ENCODE results near the gene RNF224. TPM values are rescaled to one million over a fixed set of nuclear protein-coding genes. Genes with fewer than 3 reads are reported as not detected.
A peak's percentile ranks its signal among the peaks of the same experiment; 100 is the strongest.

Gene RNF224
- total RNA-seq, 2 donors from 2014 or later, result not detected

DNA sequence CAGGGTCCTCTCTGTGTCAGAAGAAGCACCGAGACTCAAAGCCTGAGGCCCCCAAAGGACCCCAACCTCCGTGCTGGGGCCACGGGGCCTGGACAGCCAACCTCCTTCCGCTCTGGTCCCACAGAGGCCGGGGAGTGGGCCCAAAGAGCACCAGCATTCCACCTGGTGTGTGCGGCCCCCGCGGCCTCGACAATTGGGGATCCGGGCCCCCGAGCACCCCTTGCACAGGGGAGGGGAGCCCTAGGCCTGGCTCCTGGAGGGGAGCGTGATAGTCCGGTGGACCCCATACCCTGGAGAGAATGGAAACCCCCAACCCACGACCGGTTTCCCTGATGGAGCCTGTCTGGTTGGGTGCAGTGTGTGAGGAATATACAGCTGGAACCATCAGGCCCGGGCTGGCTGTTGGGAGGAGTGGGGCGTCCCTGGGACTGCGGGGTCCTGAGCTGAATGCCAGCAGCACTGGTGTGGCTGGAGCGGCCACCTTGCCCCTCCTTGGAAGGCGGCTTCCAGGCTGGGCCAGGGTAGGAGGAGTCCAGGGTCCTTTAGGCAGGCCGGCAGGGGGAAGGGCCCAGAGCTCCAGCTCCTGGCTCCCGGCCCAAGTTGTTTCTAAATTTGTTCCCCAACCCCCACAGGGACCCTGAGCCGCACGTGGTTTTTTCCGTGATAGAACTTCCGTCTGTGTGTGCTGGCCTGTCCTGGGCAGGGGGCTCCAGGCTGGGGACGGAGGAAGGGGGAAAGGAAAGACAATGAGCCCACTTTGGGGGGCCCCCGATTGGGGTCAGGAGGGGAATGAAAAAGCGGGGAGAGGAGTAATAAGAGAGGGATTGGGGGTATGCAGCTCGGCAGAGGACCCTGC lies 49.4 kb downstream of the RNF224 start:
- intact Hi-C loops (cut with DNase I), result no loop called here
- peak; percentile 89 for DNase-seq
- peak; percentile 65 to 79 for ATAC-seq

DNA sequence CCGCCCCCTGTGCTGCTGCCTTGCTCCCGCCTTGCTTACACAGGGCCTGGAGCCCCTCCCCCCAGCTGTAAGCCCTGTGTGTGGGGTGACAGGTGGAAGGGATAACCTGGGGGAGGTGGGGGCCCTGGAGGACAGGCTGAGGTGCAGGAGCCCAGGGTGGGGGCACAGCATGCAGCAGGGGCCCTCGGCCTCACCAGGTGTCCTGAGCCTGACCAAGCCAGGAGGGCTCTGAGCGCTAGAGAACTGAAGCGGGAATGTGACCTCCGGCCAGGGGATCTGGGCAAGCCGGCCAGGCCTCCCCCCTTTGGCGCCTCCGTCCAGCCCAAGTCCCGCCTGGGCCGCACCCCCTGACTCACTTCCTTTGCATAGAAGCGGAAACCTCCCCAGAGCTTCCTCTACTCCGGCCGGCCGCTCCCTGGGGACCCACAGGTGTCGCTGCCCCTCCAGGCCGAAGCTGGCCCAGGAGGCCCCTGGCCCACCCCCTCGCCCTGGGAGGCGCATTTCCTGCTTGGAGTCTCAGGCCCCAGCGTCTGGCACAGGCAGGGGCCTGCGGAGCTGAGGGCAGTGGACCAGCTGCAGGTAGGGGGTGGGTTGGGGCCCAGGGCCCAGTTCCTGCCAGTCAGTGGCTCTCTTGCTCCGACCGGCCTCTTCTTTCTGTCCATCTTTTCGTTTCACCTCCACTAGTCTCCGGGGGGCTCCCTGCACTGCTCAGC lies 50.2 kb downstream of the RNF224 start, which contains the start of gene TOR4A:
TOR4A (plus strand) TSS at position 398 of the 713 bp plus-strand sequence. CDS start 964 bp downstream, outside the sequence.
- peak; percentile 94 for DNase-seq
- ATAC-seq, result peak; percentile 76 to 88
- intact Hi-C loops (cut with DNase I), result no loop called here

DNA sequence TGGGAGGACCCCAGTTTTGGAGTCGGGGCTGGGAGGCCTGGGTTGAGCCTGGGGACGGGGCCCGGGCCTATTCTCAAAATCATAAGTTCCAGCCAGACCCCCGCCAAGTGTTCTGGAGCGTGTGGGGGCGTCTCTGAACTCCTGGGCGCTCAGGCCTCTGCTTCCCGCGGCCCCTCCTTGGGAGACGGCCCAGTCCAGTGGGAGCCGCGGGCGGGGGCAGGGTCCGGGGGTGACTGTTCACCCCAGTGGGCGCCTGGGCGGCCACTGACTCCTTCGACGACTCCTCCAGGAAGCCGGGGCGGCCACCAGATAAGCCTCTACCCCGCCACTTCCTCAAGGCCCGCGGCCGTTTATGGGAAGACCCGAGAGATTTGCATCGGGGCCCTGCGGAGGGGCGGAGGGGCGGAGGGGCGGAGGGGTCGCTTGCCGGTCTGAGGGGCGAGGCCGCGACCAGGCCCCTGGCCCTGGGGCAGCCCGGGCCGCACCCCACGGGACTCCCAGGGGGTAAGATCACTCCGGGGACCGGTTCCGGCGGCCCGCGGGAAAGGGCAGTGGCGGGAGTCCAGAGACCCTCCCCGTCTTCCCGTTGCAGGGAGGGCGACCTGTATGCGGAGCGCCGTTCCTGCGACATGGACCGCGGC lies 50.9 kb downstream of the RNF224 start:
- DNase-seq (peak; percentile 76), ATAC-seq (peak; percentile 5 to 24)
- intact Hi-C loops (cut with DNase I), result no loop called here

Other genes starting within 250 kb of the RNF224 start
- 1,000 to 10,000 TPM; 3,329 to 4,014 TPM for gene PTGDS, start 250.0 kb upstream of the RNF224 start, total RNA-seq
- 1 to 10 TPM; 6.4 to 9.6 TPM for gene LCNL1, start 244.5 kb upstream of the RNF224 start, total RNA-seq
- 10 to 100 TPM; 25.4 to 30.2 TPM for gene PAXX, start 235.1 kb upstream of the RNF224 start, total RNA-seq
- 1 to 10 TPM; 2.6 to 8.5 TPM for gene CLIC3, start 230.9 kb upstream of the RNF224 start, total RNA-seq
- gene ABCA2, start 199.3 kb upstream of the RNF224 start, total RNA-seq, result 10 to 100 TPM; 30.0 to 33.2 TPM
- under 1 TPM; 0.24 to 0.35 TPM for gene FUT7, start 195.4 kb upstream of the RNF224 start, total RNA-seq
- gene NPDC1, start 181.3 kb upstream of the RNF224 start, total RNA-seq, result 10 to 100 TPM; 75.4 to 87.3 TPM
- gene ENTPD2, start 173.4 kb upstream of the RNF224 start, total RNA-seq, result 1 to 10 TPM in 1 of 2 donors, under 1 TPM in 1; 0.60 to 2.2 TPM
- gene SAPCD2, start 156.9 kb upstream of the RNF224 start, total RNA-seq, result under 1 TPM; 0.39 to 0.44 TPM
- gene UAP1L1, start 150.0 kb upstream of the RNF224 start, total RNA-seq, result 10 to 100 TPM; 13.5 to 14.0 TPM
- 10 to 100 TPM; 21.9 to 28.8 TPM for gene MAN1B1, start 140.5 kb upstream of the RNF224 start, total RNA-seq
- 100 to 1,000 TPM; 176 to 198 TPM for gene DPP7, start 112.8 kb upstream of the RNF224 start, total RNA-seq
- not detected for gene GRIN1, start 88.3 kb upstream of the RNF224 start, total RNA-seq
- not detected for gene LRRC26, start 57.5 kb upstream of the RNF224 start, total RNA-seq
- gene TMEM210, start 55.4 kb upstream of the RNF224 start, total RNA-seq, result not detected
- 10 to 100 TPM; 31.2 to 32.5 TPM for gene ANAPC2, start 38.9 kb upstream of the RNF224 start, total RNA-seq
- 10 to 100 TPM; 53.1 to 55.1 TPM for gene SSNA1, start 38.8 kb upstream of the RNF224 start, total RNA-seq
- 10 to 100 TPM in 1 of 2 donors, 1 to 10 TPM in 1; 7.6 to 11.4 TPM for gene TPRN, start 26.8 kb upstream of the RNF224 start, total RNA-seq
- 10 to 100 TPM; 32.9 to 34.5 TPM for gene TMEM203, start 21.9 kb upstream of the RNF224 start, total RNA-seq
- gene NDOR1, start 21.8 kb upstream of the RNF224 start, total RNA-seq, result 1 to 10 TPM; 5.9 to 6.5 TPM
- gene RNF208, start 5.3 kb upstream of the RNF224 start, total RNA-seq, result 10 to 100 TPM; 15.6 to 18.1 TPM
- under 1 TPM in 1 of 2 donors, not detected in 1; 0.62 TPM for gene CYSRT1, start 2.3 kb upstream of the RNF224 start, total RNA-seq
- gene SLC34A3, start 3.4 kb downstream of the RNF224 start, total RNA-seq, result not detected
- 100 to 1,000 TPM; 324 to 437 TPM for gene TUBB4B, start 13.8 kb downstream of the RNF224 start, total RNA-seq
- under 1 TPM in 1 of 2 donors, not detected in 1; 0.59 TPM for gene STPG3, start 23.8 kb downstream of the RNF224 start, total RNA-seq
- 10 to 100 TPM; 35.1 to 38.1 TPM for gene NELFB, start 27.8 kb downstream of the RNF224 start, total RNA-seq
- 1 to 10 TPM; 6.2 to 9.4 TPM for gene TOR4A, start 50.2 kb downstream of the RNF224 start, total RNA-seq
- gene NRARP, start 74.8 kb downstream of the RNF224 start, total RNA-seq, result 10 to 100 TPM in 1 of 2 donors, 1 to 10 TPM in 1; 4.9 to 11.5 TPM
- 10 to 100 TPM in 1 of 2 donors, 1 to 10 TPM in 1; 8.0 to 11.7 TPM for gene EXD3, start 195.7 kb downstream of the RNF224 start, total RNA-seq
- gene NOXA1, start 195.9 kb downstream of the RNF224 start, total RNA-seq, result 1 to 10 TPM; 2.5 to 5.3 TPM
- gene ENTPD8, start 213.9 kb downstream of the RNF224 start, total RNA-seq, result not detected
- gene NSMF, start 231.8 kb downstream of the RNF224 start, total RNA-seq, result 10 to 100 TPM; 20.5 to 25.1 TPM